SU-DHL-6 (cell line): Measurements from ENCODE around the gene GNG7.

Source experiments
- H2AFZ ChIP-seq: fragments of 200-600 bp; sonication (generic); 2 replicates; pipeline ENCODE4 v1.6.1; 2014; ENCODE audit warnings: low read depth, mild to moderate bottlenecking, moderate library complexity, mixed read lengths, antibody characterized with exemption, low read length; ENCODE audit not compliant: severe bottlenecking
- H3F3A ChIP-seq: fragments of 200-600 bp; shearing (Covaris generic); 2 replicates; pipeline ENCODE4 v1.6.0; 2016; ENCODE audit warnings: antibody characterized with exemption, mild to moderate bottlenecking; ENCODE audit not compliant: insufficient read depth
- H3K27ac ChIP-seq: fragments of 200-600 bp; sonication (generic); 2 replicates; pipeline ENCODE4 v1.5.1; 2016; ENCODE audit warnings: low read depth, mild to moderate bottlenecking, low read length, moderate library complexity, mixed read lengths
- H3K27me3 ChIP-seq: fragments of 200-600 bp; sonication (generic), shearing (Covaris generic); 2 replicates; pipeline ENCODE4 v1.6.0; 2014; ENCODE audit warnings: mild to moderate bottlenecking, low read length
- H3K36me3 ChIP-seq: fragments of 200-600 bp; sonication (generic); 2 replicates; pipeline ENCODE4 v1.6.1; 2014; ENCODE audit warnings: mild to moderate bottlenecking, low read length, mixed read lengths
- H3K4me2 ChIP-seq: fragments of 300-600, 200-600 bp; shearing (Covaris generic), sonication (generic); 2 replicates; pipeline ENCODE4 v1.6.0; 2014; ENCODE audit warnings: low read length, low read depth, mild to moderate bottlenecking; ENCODE audit not compliant: poor library complexity, severe bottlenecking
- H3K4me3 ChIP-seq: fragments of 200-600 bp; sonication (generic); 2 replicates; pipeline ENCODE4 v1.5.1; 2014; ENCODE audit warnings: antibody characterized with exemption, low read length, mild to moderate bottlenecking, mixed read lengths; ENCODE audit not compliant: insufficient read depth, poor library complexity, severe bottlenecking
- H3K79me2 ChIP-seq: fragments of 200-600 bp; sonication (generic); 2 replicates; pipeline ENCODE4 v1.6.1; 2014; ENCODE audit warnings: mild to moderate bottlenecking, low read length, moderate library complexity; ENCODE audit not compliant: insufficient read depth
- H3K9ac ChIP-seq: fragments of 200-600 bp; sonication (generic); 2 replicates; pipeline ENCODE4 v1.7.0; 2014; ENCODE audit warnings: mild to moderate bottlenecking, low read length
- H3K9me2 ChIP-seq: fragments of 200-600 bp; sonication (generic); replicated peaks from 2 replicates; pipeline ENCODE4 v1.6.1; 2014; ENCODE audit warnings: low read length; ENCODE audit not compliant: insufficient read depth
- H3K9me3 ChIP-seq: fragments of 200-600 bp; sonication (generic); 2 replicates; pipeline ENCODE4 v1.6.1; 2014; ENCODE audit warnings: low read length, mixed read lengths; ENCODE audit not compliant: insufficient read depth
- H4K20me1 ChIP-seq: fragments of 200-600 bp; sonication (generic); 2 replicates; pipeline ENCODE4 v1.6.1; 2014; ENCODE audit warnings: low read depth, mild to moderate bottlenecking, antibody characterized with exemption, low read length, moderate library complexity, mixed read lengths
- CTCF ChIP-seq: fragments of 200-600 bp; sonication (generic); IDR thresholded peaks from one replicate; pipeline ENCODE4 v1.5.1; 2017; ENCODE audit warnings: antibody characterized with exemption, mild to moderate bottlenecking, low read length, moderate library complexity; ENCODE audit not compliant: insufficient read depth, poor library complexity, severe bottlenecking
- EZH2phosphoT487 ChIP-seq: fragments of 200-600 bp; sonication (generic), shearing (Covaris generic); conservative IDR thresholded peaks from 2 replicates; pipeline ENCODE4 v1.6.1; 2018; ENCODE audit warnings: mild to moderate bottlenecking, antibody characterized with exemption, low read length, moderate library complexity, mixed read lengths

The GNG7 gene

GRCh38 chr19:2488405-2488941 is 214.0 kb downstream of the GNG7 start:
- peaks cover 13% of the 10 kb centered on the region; the same call in 1 of the 2 replicates for H3K9me3 ChIP-seq
- no peak overlapping the region for H3K27ac ChIP-seq
- H3K27me3 ChIP-seq = no peaks in the 10 kb centered on the region
- no peaks in the 10 kb centered on the region for H3K79me2 ChIP-seq
- no peak overlapping the region for H3K4me3 ChIP-seq
- H3K9me2 ChIP-seq = no peaks in the 10 kb centered on the region
- H3K4me2 ChIP-seq = no peak overlapping the region
- no peaks in the 10 kb centered on the region for H4K20me1 ChIP-seq
- peaks cover 17% of the 10 kb centered on the region for H3F3A ChIP-seq
- H3K36me3 ChIP-seq = no peaks in the 10 kb centered on the region
- no peak overlapping the region for H3K9ac ChIP-seq
- no peak for TF ChIP-seq EZH2phosphoT487
- TF ChIP-seq CTCF = no peak
- no peak overlapping the region for H2AFZ ChIP-seq

- H3K36me3 ChIP-seq = no peaks in the 10 kb centered on the region
- H3K27me3 ChIP-seq = no peaks in the 10 kb centered on the region
- no peak overlapping the region for H3K27ac ChIP-seq
- peaks cover 13% of the 10 kb centered on the region for H3F3A ChIP-seq
- no peak overlapping the region for H3K4me3 ChIP-seq
- no peak overlapping the region for H2AFZ ChIP-seq
- H3K9me2 ChIP-seq = no peaks in the 10 kb centered on the region
- no peak overlapping the region for H3K4me2 ChIP-seq
- no peak overlapping the region for H3K9ac ChIP-seq
- no peaks in the 10 kb centered on the region for H4K20me1 ChIP-seq
- H3K79me2 ChIP-seq = no peaks in the 10 kb centered on the region
- TF ChIP-seq EZH2phosphoT487 (no peak), CTCF (no peak)
- peaks cover 19% of the 10 kb centered on the region; the same call in 1 of the 2 replicates for H3K9me3 ChIP-seq
Measured at GRCh38 chr19:2487842-2488241, 214.7 kb downstream of the GNG7 start.

- H3K27ac ChIP-seq = no peak overlapping the region
- H3K79me2 ChIP-seq = no peaks in the 10 kb centered on the region
- no peaks in the 10 kb centered on the region for H4K20me1 ChIP-seq
- H3K27me3 ChIP-seq = no peaks in the 10 kb centered on the region
- H3K4me3 ChIP-seq = no peak overlapping the region
- H3F3A ChIP-seq = peaks cover 9% of the 10 kb centered on the region
- no peak overlapping the region for H2AFZ ChIP-seq
- H3K36me3 ChIP-seq = no peaks in the 10 kb centered on the region
- no peak overlapping the region for H3K9ac ChIP-seq
- H3K9me3 ChIP-seq = peaks cover 19% of the 10 kb centered on the region; the same call in 1 of the 2 replicates
- TF ChIP-seq EZH2phosphoT487 = no peak
- TF ChIP-seq CTCF = no peak
- no peak overlapping the region for H3K4me2 ChIP-seq
- H3K9me2 ChIP-seq = no peaks in the 10 kb centered on the region
Measured at GRCh38 chr19:2487090-2487489, 215.4 kb downstream of the GNG7 start.
